ENCODE results near the gene REEP5.

- TF ChIP-seq ZBTB25 (CRISPR knock-in tag; IDR thresholded peaks at IDR 0.05) (no peak), TCF7L2 (IDR thresholded peaks at IDR 0.05; ENCODE audit: low read depth, low read length) (no peak), RBAK (CRISPR knock-in tag; IDR thresholded peaks at IDR 0.05) (no peak), SETDB1 (CRISPR knock-in tag; IDR thresholded peaks at IDR 0.05; ENCODE audit: borderline replicate concordance) (no peak)
Observed at GRCh38 chr5:112870966-112871365, 51.1 kb downstream of the REEP5 start.
